ENCODE measurements around the gene TENT4A.

DNA sequence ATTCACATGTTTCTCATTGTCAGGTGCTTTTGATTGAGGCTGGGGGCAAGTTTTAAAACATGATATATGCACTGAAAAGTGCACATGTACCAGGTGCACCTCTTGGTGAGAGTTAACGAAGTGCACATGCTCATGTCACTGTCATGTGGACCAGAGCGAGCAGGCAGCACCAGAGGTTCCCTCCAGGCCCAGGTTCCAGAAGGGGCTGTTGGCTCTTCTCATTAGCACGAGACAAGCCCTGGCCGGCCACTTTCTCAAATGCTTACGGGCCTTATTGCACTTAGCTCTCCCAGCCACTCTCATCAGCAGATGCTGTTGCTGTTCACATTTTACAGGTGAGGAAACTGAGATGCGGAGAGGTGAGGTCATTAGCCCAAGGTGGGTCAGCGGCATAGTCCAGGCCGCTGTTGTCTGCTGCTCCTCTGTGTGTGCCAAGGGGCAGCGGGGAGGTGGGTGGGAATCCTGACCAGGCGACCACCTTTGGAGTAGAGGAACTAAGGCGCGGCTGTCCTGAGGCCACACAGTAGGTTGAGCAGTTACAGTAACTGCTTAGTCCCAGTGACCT lies 27.4 kb downstream of the TENT4A start:
- TF ChIP-seq FOXJ3 (CRISPR knock-in tag; IDR thresholded peaks at IDR 0.05; ENCODE audit: borderline replicate concordance) (no peak), GABPB1 (CRISPR knock-in tag; IDR thresholded peaks at IDR 0.05) (no peak), ZNF317 (CRISPR knock-in tag; IDR thresholded peaks at IDR 0.05; ENCODE audit: borderline replicate concordance, low read depth) (no peak), ZBTB21 (CRISPR knock-in tag; IDR thresholded peaks at IDR 0.05; ENCODE audit: borderline replicate concordance) (no peak), GTF2I (CRISPR knock-in tag; conservative IDR thresholded peaks at IDR 0.05) (no peak), IRF2 (CRISPR knock-in tag; IDR thresholded peaks at IDR 0.05; ENCODE audit: borderline replicate concordance, low read depth) (no peak), SP1 (CRISPR knock-in tag; conservative IDR thresholded peaks at IDR 0.05) (no peak), OVOL2 (CRISPR knock-in tag; IDR thresholded peaks at IDR 0.05; ENCODE audit: borderline replicate concordance) (no peak), ETV6 (CRISPR knock-in tag; IDR thresholded peaks at IDR 0.05) (no peak)
- TF ChIP-seq, protein P1, sequence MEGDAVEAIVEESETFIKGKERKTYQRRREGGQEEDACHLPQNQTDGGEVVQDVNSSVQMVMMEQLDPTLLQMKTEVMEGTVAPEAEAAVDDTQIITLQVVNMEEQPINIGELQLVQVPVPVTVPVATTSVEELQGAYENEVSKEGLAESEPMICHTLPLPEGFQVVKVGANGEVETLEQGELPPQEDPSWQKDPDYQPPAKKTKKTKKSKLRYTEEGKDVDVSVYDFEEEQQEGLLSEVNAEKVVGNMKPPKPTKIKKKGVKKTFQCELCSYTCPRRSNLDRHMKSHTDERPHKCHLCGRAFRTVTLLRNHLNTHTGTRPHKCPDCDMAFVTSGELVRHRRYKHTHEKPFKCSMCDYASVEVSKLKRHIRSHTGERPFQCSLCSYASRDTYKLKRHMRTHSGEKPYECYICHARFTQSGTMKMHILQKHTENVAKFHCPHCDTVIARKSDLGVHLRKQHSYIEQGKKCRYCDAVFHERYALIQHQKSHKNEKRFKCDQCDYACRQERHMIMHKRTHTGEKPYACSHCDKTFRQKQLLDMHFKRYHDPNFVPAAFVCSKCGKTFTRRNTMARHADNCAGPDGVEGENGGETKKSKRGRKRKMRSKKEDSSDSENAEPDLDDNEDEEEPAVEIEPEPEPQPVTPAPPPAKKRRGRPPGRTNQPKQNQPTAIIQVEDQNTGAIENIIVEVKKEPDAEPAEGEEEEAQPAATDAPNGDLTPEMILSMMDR (IDR thresholded peaks at IDR 0.05) = no peak
- TF ChIP-seq, protein P2, sequence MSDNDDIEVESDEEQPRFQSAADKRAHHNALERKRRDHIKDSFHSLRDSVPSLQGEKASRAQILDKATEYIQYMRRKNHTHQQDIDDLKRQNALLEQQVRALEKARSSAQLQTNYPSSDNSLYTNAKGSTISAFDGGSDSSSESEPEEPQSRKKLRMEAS (CRISPR knock-in tag; IDR thresholded peaks at IDR 0.05) = no peak
- TF ChIP-seq, protein P3, sequence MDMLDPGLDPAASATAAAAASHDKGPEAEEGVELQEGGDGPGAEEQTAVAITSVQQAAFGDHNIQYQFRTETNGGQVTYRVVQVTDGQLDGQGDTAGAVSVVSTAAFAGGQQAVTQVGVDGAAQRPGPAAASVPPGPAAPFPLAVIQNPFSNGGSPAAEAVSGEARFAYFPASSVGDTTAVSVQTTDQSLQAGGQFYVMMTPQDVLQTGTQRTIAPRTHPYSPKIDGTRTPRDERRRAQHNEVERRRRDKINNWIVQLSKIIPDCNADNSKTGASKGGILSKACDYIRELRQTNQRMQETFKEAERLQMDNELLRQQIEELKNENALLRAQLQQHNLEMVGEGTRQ (CRISPR knock-in tag; IDR thresholded peaks at IDR 0.05) = no peak
- TF ChIP-seq, protein P4, sequence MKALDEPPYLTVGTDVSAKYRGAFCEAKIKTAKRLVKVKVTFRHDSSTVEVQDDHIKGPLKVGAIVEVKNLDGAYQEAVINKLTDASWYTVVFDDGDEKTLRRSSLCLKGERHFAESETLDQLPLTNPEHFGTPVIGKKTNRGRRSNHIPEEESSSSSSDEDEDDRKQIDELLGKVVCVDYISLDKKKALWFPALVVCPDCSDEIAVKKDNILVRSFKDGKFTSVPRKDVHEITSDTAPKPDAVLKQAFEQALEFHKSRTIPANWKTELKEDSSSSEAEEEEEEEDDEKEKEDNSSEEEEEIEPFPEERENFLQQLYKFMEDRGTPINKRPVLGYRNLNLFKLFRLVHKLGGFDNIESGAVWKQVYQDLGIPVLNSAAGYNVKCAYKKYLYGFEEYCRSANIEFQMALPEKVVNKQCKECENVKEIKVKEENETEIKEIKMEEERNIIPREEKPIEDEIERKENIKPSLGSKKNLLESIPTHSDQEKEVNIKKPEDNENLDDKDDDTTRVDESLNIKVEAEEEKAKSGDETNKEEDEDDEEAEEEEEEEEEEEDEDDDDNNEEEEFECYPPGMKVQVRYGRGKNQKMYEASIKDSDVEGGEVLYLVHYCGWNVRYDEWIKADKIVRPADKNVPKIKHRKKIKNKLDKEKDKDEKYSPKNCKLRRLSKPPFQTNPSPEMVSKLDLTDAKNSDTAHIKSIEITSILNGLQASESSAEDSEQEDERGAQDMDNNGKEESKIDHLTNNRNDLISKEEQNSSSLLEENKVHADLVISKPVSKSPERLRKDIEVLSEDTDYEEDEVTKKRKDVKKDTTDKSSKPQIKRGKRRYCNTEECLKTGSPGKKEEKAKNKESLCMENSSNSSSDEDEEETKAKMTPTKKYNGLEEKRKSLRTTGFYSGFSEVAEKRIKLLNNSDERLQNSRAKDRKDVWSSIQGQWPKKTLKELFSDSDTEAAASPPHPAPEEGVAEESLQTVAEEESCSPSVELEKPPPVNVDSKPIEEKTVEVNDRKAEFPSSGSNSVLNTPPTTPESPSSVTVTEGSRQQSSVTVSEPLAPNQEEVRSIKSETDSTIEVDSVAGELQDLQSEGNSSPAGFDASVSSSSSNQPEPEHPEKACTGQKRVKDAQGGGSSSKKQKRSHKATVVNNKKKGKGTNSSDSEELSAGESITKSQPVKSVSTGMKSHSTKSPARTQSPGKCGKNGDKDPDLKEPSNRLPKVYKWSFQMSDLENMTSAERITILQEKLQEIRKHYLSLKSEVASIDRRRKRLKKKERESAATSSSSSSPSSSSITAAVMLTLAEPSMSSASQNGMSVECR (CRISPR knock-in tag; IDR thresholded peaks at IDR 0.05; ENCODE audit: borderline replicate concordance) = no peak
- TF ChIP-seq, protein P5, sequence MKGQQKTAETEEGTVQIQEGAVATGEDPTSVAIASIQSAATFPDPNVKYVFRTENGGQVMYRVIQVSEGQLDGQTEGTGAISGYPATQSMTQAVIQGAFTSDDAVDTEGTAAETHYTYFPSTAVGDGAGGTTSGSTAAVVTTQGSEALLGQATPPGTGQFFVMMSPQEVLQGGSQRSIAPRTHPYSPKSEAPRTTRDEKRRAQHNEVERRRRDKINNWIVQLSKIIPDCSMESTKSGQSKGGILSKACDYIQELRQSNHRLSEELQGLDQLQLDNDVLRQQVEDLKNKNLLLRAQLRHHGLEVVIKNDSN (CRISPR knock-in tag; IDR thresholded peaks at IDR 0.05) = no peak

Data from WTC11 (cell line).